ENCODE results near the gene HMGXB4. TPM values are rescaled to one million over a fixed set of nuclear protein-coding genes. Genes with fewer than 3 reads are reported as not detected.

Gene HMGXB4
- total and polyA plus RNA-seq, 9 of the 15 experiments (the other 6 are each of a cell fraction or from before 2014, with no cell fraction given): 9.9 to 31.4 (median 24.8) TPM

DNA sequence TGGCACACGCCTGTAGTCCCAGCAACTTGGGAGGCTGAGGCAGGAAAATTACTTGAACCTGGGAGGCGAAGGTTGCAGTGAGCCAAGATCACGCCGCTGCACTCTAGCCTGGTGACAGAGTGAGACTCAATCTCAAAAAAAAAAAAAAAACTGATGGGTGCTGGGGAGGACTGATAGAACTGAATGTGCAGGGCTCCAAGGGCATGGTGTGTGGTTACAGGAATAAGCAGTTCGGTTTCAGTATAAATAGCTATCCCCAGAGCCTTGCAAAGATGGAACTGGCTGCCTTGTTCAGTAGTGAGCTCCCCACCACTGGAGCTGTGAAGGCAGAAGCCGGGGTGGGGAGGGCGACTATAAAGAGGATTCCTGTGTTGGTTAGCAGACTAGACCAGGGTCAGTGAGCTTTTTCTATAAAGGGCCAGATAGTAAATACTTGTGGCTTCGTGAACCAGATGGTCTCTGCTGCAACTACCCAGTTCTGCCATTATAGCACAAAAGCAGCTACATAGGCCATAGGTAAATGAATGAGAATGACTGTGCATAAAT, 48.3 kb downstream of the HMGXB4 start:
- no peak for FAIRE-seq
- peaks cover 6% of the 10 kb centered on the region for H3K79me2 ChIP-seq (ENCODE audit: control insufficient read depth, insufficient read depth, low read length)
- H3K9me1 ChIP-seq (ENCODE audit: control insufficient read depth, insufficient read depth, low read length): no peaks in the 10 kb centered on the region
- H3K9ac ChIP-seq (ENCODE audit: insufficient read depth in 1 of 2, low read depth in 2 of 2, low read length in 2 of 2): no peak overlapping the region
- ChIA-PET CTCF (ENCODE audit: low intra/inter-chr PET ratio) (no interaction called here), POLR2A (interaction anchor here (0.9 to 1.1 kb wide), 2 partner anchors 19 to 27 kb away, joined by 3 read pairs; no protein-coding TSS in a partner anchor)
- H3K4me1 ChIP-seq (replicated peaks in 1 of 2; ENCODE audit: control insufficient read depth in 2 of 2, insufficient read depth in 2 of 2, low read length in 2 of 2): peaks cover 6% of the 10 kb centered on the region in 2 experiments; a peak in 4 of 5 replicates
- no peak for TF ChIP-seq CBX2 (IDR thresholded peaks at IDR 0.05; ENCODE audit: insufficient read depth, low read length, poor library complexity, severe bottlenecking)
- H4K20me1 ChIP-seq (replicated peaks; ENCODE audit: control insufficient read depth, insufficient read depth, low read length): no peaks in the 10 kb centered on the region; the same call in 1 of the 2 replicates
- H3K4me2 ChIP-seq (ENCODE audit: insufficient read depth, low read length): no peak overlapping the region
- H3K27ac ChIP-seq (ENCODE audit: extremely low read depth, low read depth, low read length): no peak overlapping the region
- H3K27me3 ChIP-seq (ENCODE audit: control insufficient read depth in 2 of 2, insufficient read depth in 2 of 2, low read length in 2 of 2): no peaks in the 10 kb centered on the region
- H3K9me3 ChIP-seq (replicated peaks; ENCODE audit: control insufficient read depth, insufficient read depth, low read depth, low read length): no peaks in the 10 kb centered on the region
- no TSS peak for BruUV-seq (replicated peaks)
- in situ Hi-C loops (cut with MboI) (no loop called here), intact Hi-C loops (cut with micrococcal nuclease) (no loop called here)
- peaks cover 5% of the 10 kb centered on the region; the same call in 1 of the 3 replicates for H3K36me3 ChIP-seq (ENCODE audit: control insufficient read depth, insufficient read depth, low read length)
- H3K4me3 ChIP-seq: no peak overlapping the region
- 77% methylated on average over 5 of the region's 8 CpGs for WGBS (ENCODE audit: insufficient coverage, low coverage, missing lambda C conversion rate)
- DNase-seq (ENCODE audit: extremely low read depth in 1 of 4, low spot score in 3 of 4): no peak
- ATAC-seq: no peak
- no peak overlapping the region for H2AFZ ChIP-seq (ENCODE audit: low read depth, low read length)

DNA sequence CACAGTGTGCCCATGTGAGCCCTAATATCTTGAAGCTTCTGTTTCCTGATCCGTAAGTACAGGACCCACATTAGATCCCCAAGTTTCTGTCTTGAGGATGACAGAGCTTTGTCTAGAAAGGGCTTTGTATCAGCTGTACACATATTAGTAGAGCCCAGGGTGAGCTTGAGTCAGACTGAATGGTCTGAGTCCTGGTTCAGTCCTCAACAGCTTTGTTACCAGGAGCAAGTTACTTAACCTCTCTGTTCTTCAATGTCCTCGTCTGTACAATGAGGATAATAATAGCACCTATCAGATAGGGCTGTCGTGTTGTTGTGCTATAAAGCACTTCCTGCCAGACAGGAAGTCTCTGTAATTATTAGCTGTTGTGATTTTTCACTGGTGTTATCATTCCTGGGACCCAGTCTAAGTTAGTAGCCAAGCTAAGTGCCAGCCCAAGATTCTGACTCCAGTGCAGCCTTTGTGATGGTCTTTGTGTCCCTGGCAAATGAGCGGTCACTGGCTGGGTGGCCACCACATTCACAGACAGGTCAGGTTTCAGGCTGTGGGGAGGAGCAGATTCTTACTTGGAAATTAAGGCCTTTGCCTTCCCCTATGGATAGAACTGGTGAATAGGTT, 49.2 kb downstream of the HMGXB4 start:
- Histone ChIP-seq H3K27me3 (ENCODE audit: control insufficient read depth in 2 of 2, insufficient read depth in 2 of 2, low read length in 2 of 2) (no peaks in the 10 kb centered on the region), H3K36me3 (ENCODE audit: control insufficient read depth, insufficient read depth, low read length) (peaks cover 5% of the 10 kb centered on the region; the same call in 1 of the 3 replicates), H3K9ac (ENCODE audit: insufficient read depth in 1 of 2, low read depth in 2 of 2, low read length in 2 of 2) (no peak overlapping the region), H3K4me2 (ENCODE audit: insufficient read depth, low read length) (no peak overlapping the region), H3K79me2 (ENCODE audit: control insufficient read depth, insufficient read depth, low read length) (peaks cover 5% of the 10 kb centered on the region; the same call in 2 of the 3 replicates), H4K20me1 (replicated peaks; ENCODE audit: control insufficient read depth, insufficient read depth, low read length) (no peaks in the 10 kb centered on the region; the same call in 1 of the 2 replicates), H2AFZ (ENCODE audit: low read depth, low read length) (no peak overlapping the region), H3K9me3 (replicated peaks; ENCODE audit: control insufficient read depth, insufficient read depth, low read depth, low read length) (no peaks in the 10 kb centered on the region), H3K4me1 (replicated peaks in 1 of 2; ENCODE audit: control insufficient read depth in 2 of 2, insufficient read depth in 2 of 2, low read length in 2 of 2) (peaks cover 4 to 6% of the 10 kb centered on the region in 2 experiments; a peak in 4 of 5 replicates), H3K27ac (ENCODE audit: extremely low read depth, low read depth, low read length) (no peak overlapping the region), H3K4me3 (no peak overlapping the region), H3K9me1 (ENCODE audit: control insufficient read depth, insufficient read depth, low read length) (no peaks in the 10 kb centered on the region)
- CTCF ChIA-PET (ENCODE audit: low intra/inter-chr PET ratio): no interaction called here
- intact Hi-C loops (cut with micrococcal nuclease) (no loop called here), in situ Hi-C loops (cut with MboI) (no loop called here)
- WGBS (ENCODE audit: insufficient coverage, low coverage, missing lambda C conversion rate): 47% methylated on average over 4 of the region's 4 CpGs
- POLR2A ChIA-PET: interaction anchor here (0.9 to 1.1 kb wide), 3 partner anchors 10 to 27 kb away, joined by 3 read pairs; no protein-coding TSS in a partner anchor
- ATAC-seq (no peak), DNase-seq (ENCODE audit: extremely low read depth in 1 of 4, low spot score in 3 of 4) (no peak), FAIRE-seq (no peak)
- no peak for TF ChIP-seq ZNF253 (CRISPR knock-in tag; conservative IDR thresholded peaks at IDR 0.05)
- TF ChIP-seq TCF3 (CRISPR knock-in tag; IDR thresholded peaks at IDR 0.05): no peak
- no peak for TF ChIP-seq NCOA2 (IDR thresholded peaks at IDR 0.05; ENCODE audit: partially characterized antibody in 2 of 2)
- TF ChIP-seq DMBX1 (CRISPR knock-in tag; IDR thresholded peaks at IDR 0.05; ENCODE audit: borderline replicate concordance): no peak
- TF ChIP-seq SMC3 (conservative IDR thresholded peaks at IDR 0.05; ENCODE audit: insufficient read depth, low read depth, low read length): no peak
- TF ChIP-seq ZNF699 (CRISPR knock-in tag; IDR thresholded peaks at IDR 0.05; ENCODE audit: insufficient replicate concordance): no peak
- BruUV-seq (replicated peaks): no TSS peak
